Measurements from ENCODE around the gene STON2.

Gene STON2

DNA sequence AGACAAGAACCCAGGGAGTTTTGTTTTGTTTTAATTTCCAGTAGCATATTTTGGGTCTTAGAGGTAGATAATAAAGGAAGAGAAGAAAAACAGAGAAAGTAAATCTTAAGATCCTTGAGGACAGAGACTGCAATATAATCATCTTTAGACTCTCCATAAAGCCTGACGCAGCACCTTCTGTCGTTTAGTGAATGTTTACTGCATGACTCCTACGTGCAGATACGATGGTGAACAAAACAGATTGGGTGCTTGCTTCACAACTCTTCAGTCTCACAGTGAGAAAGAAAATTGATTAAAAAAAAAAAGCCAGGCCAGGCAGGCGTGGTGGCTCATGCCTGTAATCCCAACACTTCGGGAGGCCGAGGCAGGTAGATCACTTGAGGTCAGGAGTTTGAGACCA, 86.9 kb downstream of the STON2 start:
- no peaks in the 10 kb centered on the region for H3K9me3 Mint-ChIP-seq
- ATAC-seq (replicated peaks; ENCODE audit: extremely low read depth, poor library complexity, severe bottlenecking): no peak
- no peaks in the 10 kb centered on the region for H3K4me1 Mint-ChIP-seq
- H3K36me3 Mint-ChIP-seq (ENCODE audit: insufficient read depth): peaks cover 3% of the 10 kb centered on the region
- peaks cover 34% of the 10 kb centered on the region for H3K27me3 Mint-ChIP-seq
- DNase-seq (ENCODE audit: low spot score in 2 of 2): no peak
- H3K27ac Mint-ChIP-seq (ENCODE audit: low read depth): no peak overlapping the region
- H3K4me3 Mint-ChIP-seq: no peak overlapping the region

DNA sequence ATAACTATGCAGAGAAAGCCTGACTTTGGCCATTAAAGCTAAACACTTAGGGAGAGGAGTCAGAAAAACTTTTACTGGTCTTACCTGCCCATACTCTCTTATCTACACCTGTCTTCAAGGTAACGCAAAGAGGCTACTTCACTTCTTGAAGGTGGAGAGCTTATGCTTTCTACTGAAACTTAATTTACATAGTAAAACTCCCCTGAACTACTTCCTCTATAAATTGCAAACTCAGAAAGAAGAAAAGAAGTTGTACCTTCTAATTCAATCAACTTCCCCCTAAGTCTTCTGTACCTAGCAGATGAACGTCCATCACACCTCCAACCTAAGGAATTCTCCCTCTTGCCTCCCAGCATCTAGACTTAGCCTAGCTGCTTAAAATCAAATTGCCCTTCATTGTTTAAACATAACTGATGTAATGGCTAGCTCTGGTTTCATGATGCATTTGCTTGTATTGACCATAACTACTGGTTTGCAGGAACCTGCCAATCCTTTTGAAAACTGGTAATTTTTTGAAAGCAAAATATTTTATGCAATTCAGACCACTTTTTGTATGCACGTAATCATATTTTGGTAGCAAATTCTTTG, 87.7 kb downstream of the STON2 start:
- H3K9me3 Mint-ChIP-seq: no peaks in the 10 kb centered on the region
- H3K4me3 Mint-ChIP-seq: no peak overlapping the region

DNA sequence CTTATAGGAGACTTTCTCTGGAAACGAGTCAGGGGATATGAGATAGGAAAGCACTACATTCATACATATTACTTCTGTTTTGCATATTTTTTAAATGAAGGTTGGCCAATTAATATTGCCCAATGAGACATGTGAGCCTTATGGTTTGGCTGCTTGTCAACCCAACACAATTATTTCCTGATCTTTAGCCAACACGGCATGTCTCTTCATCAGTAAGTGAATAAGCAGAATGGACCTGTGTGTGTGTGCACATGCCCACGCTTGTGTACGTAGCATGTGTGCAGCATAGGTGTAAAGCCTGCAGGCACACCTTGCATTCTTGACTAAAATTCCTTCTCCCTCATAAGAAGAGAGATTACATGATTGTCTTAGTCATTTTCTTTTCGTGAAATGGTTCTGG, 88.3 kb downstream of the STON2 start:
- H3K27ac Mint-ChIP-seq (ENCODE audit: low read depth): no peak overlapping the region
- H3K4me3 Mint-ChIP-seq: no peak overlapping the region
- H3K27me3 Mint-ChIP-seq: peaks cover 34% of the 10 kb centered on the region

More for the DNA sequence above, 87.7 kb downstream of the STON2 start:
- H3K27me3 Mint-ChIP-seq: peaks cover 34% of the 10 kb centered on the region
- no peak overlapping the region for H3K27ac Mint-ChIP-seq (ENCODE audit: low read depth)
- H3K4me1 Mint-ChIP-seq: no peaks in the 10 kb centered on the region
- H3K36me3 Mint-ChIP-seq (ENCODE audit: insufficient read depth): peaks cover 3% of the 10 kb centered on the region
- no peak for DNase-seq (ENCODE audit: low spot score in 2 of 2)
- no peak for ATAC-seq (replicated peaks; ENCODE audit: extremely low read depth, poor library complexity, severe bottlenecking)

DNA sequence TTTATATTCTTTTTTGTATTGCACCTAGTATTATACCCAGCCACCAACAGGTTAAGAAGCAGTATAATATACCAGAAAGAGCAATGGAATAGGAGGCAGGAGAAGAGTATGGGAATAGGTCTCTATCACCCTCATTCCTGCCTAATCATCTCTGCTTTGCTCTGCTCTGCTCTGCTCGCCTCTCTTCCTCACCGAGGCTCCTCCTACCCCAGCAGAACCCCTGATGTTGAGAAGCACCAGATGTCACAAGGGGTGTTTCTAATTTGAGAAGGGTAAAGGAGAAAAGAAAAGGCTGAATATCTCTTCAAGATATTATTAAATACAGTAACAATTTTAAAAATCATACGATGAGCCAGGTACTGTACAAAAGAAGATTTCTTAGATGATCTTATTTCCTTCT, 89.0 kb downstream of the STON2 start:
- Mint-ChIP-seq H3K27ac (ENCODE audit: low read depth) (no peak overlapping the region), H3K4me3 (no peak overlapping the region), H3K4me1 (no peaks in the 10 kb centered on the region), H3K27me3 (peaks cover 34% of the 10 kb centered on the region), H3K36me3 (ENCODE audit: insufficient read depth) (no peaks in the 10 kb centered on the region), H3K9me3 (no peaks in the 10 kb centered on the region)
- no peak for ATAC-seq (replicated peaks; ENCODE audit: extremely low read depth, poor library complexity, severe bottlenecking)
- DNase-seq (ENCODE audit: low spot score in 2 of 2): no peak

More for the DNA sequence above, 88.3 kb downstream of the STON2 start:
- no peaks in the 10 kb centered on the region for H3K4me1 Mint-ChIP-seq
- DNase-seq (ENCODE audit: low spot score in 2 of 2) (no peak), ATAC-seq (replicated peaks; ENCODE audit: extremely low read depth, poor library complexity, severe bottlenecking) (no peak)
- H3K9me3 Mint-ChIP-seq: no peaks in the 10 kb centered on the region
- peaks cover 3% of the 10 kb centered on the region for H3K36me3 Mint-ChIP-seq (ENCODE audit: insufficient read depth)

DNA sequence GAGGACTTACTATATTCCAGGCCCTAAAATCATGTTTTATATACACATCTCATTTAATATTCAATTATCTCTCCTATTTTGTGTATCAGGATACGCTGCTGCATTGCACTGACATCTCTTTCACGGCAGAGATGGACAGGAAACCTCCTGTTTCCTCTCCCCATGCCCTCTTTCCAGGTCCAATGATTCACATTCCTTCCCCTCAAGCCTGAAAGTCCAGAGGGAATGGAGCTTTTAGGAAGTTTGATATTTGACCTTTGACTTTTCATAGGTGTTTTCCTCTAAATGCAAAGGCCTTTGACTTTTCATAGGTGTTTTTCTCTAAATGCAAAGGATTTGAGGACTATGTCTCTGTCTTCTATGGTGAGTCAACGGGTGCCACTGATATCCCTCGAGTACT, 89.5 kb downstream of the STON2 start:
- ATAC-seq (replicated peaks; ENCODE audit: extremely low read depth, poor library complexity, severe bottlenecking): no peak
- no peaks in the 10 kb centered on the region for H3K36me3 Mint-ChIP-seq (ENCODE audit: insufficient read depth)
- no peak overlapping the region for H3K4me3 Mint-ChIP-seq
- DNase-seq (ENCODE audit: low spot score in 2 of 2): no peak
- H3K27ac Mint-ChIP-seq (ENCODE audit: low read depth): no peak overlapping the region
- H3K4me1 Mint-ChIP-seq: no peaks in the 10 kb centered on the region
- no peaks in the 10 kb centered on the region for H3K9me3 Mint-ChIP-seq
- H3K27me3 Mint-ChIP-seq: peaks cover 34% of the 10 kb centered on the region

DNA sequence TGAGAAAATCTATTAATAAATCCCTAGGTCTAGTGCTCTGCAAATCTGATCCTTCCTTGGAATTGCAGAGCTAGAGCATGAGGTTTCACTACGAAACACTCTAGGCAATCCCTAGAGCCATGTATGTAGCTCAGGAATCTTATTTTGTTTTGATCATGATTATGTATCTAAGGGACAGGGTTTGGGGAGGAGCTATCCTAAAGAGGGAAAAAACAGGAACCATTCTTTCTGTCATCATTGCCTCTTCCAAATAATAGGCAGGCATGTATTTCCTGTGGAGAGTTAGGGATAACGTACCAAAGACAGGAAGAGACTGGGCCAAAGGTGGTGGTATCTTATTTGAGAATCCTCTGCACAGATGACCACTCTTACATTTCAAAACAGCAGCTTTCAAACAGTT, 90.6 kb downstream of the STON2 start:
- ATAC-seq (replicated peaks; ENCODE audit: extremely low read depth, poor library complexity, severe bottlenecking) (no peak), DNase-seq (ENCODE audit: low spot score in 2 of 2) (no peak)
- Mint-ChIP-seq H3K9me3 (no peaks in the 10 kb centered on the region), H3K4me3 (no peak overlapping the region), H3K4me1 (no peaks in the 10 kb centered on the region), H3K27me3 (peaks cover 34% of the 10 kb centered on the region), H3K36me3 (ENCODE audit: insufficient read depth) (no peaks in the 10 kb centered on the region), H3K27ac (ENCODE audit: low read depth) (no peak overlapping the region)

DNA sequence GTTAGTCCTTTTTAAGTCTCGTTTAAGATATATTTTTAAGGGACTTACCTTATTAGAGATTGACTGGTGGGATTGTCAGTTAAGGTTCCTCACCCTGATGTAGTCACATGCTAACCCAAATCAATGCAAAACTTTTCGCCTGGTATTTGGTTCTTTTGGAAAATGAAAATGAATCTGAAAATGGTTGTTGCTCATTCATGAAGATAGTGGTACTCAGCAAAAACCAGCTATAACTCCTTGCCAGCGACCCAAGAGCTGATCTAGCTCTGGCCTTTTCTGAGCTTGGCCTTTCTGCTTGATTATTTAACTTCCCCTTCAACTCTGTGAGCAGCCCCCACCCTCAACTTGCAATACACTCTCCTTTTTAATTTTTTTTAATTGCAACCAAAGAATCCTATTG, 94.4 kb downstream of the STON2 start:
- Mint-ChIP-seq H3K27ac (ENCODE audit: low read depth) (no peak overlapping the region), H3K4me3 (no peak overlapping the region), H3K27me3 (peaks cover 6% of the 10 kb centered on the region), H3K9me3 (no peaks in the 10 kb centered on the region), H3K36me3 (ENCODE audit: insufficient read depth) (no peaks in the 10 kb centered on the region), H3K4me1 (no peaks in the 10 kb centered on the region)
- no peak for ATAC-seq (replicated peaks; ENCODE audit: extremely low read depth, poor library complexity, severe bottlenecking)
- no peak for DNase-seq (ENCODE audit: low spot score in 2 of 2)

DNA sequence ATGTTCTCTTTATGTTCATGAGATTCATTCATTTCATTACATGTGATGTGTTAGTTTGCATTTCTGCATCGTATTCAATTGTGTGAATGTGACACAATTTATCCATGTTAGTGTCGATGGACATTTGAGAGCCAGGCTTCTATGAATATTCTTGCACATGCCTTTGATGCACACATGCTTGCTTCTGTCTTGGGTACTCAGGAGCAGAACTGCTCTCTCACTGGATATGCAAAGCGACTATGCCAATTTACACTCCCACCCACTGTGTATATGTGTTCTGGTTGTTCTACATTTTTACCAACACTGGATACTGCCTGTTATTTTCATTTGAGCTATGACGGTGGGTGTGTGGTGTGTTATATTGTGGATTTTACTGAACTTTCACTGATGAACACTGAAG, 95.1 kb downstream of the STON2 start:
- Mint-ChIP-seq H3K27me3 (no peaks in the 10 kb centered on the region), H3K4me1 (no peaks in the 10 kb centered on the region), H3K36me3 (ENCODE audit: insufficient read depth) (no peaks in the 10 kb centered on the region), H3K4me3 (no peak overlapping the region), H3K9me3 (no peaks in the 10 kb centered on the region), H3K27ac (ENCODE audit: low read depth) (no peak overlapping the region)
- ATAC-seq (replicated peaks; ENCODE audit: extremely low read depth, poor library complexity, severe bottlenecking): no peak
- no peak for DNase-seq (ENCODE audit: low spot score in 2 of 2)

DNA sequence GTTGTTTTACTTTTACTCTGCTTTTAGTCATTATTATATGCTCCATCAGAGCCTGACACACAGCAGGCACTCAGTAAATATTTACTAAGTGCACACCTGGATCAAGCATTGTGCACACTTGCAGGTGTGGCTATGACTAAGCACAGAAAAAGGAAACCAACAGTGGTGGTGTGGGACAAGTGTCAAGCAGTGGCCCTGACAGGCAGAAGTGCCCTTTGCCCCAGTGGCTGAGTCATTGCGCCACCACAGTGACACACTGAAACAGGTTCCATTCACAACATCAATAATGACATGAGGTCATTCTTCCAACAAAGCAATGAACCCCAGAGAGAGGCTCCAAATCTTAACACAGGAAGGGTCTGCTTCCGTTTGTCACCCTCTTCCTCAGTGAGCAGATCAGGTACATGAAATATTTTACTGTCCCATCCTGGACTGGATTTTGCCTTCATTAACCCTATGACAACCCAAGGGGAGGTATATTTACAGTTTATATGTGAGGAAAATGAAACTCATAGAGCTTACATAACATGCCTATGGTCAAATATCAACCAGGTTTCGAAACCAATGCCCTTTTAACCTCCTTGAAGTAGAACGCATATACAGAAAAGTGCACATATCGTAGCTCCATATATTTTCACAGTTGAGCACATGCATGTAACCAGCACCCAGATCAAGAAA, 96.7 kb downstream of the STON2 start:
- Mint-ChIP-seq H3K4me1 (no peaks in the 10 kb centered on the region), H3K36me3 (ENCODE audit: insufficient read depth) (no peaks in the 10 kb centered on the region), H3K27ac (ENCODE audit: low read depth) (no peak overlapping the region), H3K9me3 (no peaks in the 10 kb centered on the region), H3K4me3 (no peak overlapping the region), H3K27me3 (no peaks in the 10 kb centered on the region)
- no peak for DNase-seq (ENCODE audit: low spot score in 2 of 2)
- peak; percentile 43 for ATAC-seq (replicated peaks; ENCODE audit: extremely low read depth, poor library complexity, severe bottlenecking)

DNA sequence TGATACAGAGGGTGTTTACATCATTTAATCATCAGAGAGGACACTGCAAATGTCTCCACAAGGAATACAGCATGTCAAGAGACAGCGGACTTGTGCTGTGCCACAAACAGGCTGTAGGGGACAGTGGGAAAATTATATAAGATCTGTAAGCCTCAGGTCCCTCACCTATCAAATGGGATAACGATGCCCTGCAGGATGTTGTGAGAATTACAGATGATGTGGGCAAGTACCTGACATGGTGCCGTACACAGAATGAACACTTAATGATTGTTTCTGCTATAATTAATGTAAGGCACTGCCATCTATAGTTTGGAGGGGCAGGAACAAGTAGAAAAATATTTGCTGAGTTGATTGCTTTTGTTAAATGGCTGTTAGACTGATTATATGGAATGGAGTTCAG, 97.5 kb downstream of the STON2 start:
- Mint-ChIP-seq H3K27me3 (no peaks in the 10 kb centered on the region), H3K9me3 (no peaks in the 10 kb centered on the region), H3K36me3 (ENCODE audit: insufficient read depth) (no peaks in the 10 kb centered on the region), H3K4me1 (no peaks in the 10 kb centered on the region), H3K27ac (ENCODE audit: low read depth) (no peak overlapping the region), H3K4me3 (no peak overlapping the region)
- no peak for ATAC-seq (replicated peaks; ENCODE audit: extremely low read depth, poor library complexity, severe bottlenecking)
- DNase-seq (ENCODE audit: low spot score in 2 of 2): no peak

DNA sequence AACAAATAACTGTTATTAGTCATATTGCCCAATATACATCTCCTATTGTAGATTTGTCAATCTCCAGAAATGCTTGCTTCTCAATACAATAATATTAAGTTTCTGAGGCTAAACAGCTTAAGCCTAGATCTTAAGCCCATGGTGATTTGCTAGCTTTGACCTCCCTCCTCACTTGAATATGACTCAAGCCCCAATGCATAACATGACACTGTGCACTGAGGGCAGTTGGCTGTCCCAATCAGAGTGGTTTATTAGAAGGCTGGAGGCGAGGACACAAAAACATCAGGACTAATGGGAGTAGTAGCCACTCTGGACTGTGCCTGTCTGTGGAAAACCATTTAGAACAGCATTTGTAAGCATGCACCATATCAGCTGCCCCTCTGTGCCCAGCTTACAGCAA, 98.3 kb downstream of the STON2 start:
- H3K27me3 Mint-ChIP-seq: no peaks in the 10 kb centered on the region
- DNase-seq (ENCODE audit: low spot score in 2 of 2): no peak
- H3K9me3 Mint-ChIP-seq: no peaks in the 10 kb centered on the region
- no peak for ATAC-seq (replicated peaks; ENCODE audit: extremely low read depth, poor library complexity, severe bottlenecking)
- H3K36me3 Mint-ChIP-seq (ENCODE audit: insufficient read depth): no peaks in the 10 kb centered on the region
- no peaks in the 10 kb centered on the region for H3K4me1 Mint-ChIP-seq
- H3K4me3 Mint-ChIP-seq: no peak overlapping the region
- no peak overlapping the region for H3K27ac Mint-ChIP-seq (ENCODE audit: low read depth)

DNA sequence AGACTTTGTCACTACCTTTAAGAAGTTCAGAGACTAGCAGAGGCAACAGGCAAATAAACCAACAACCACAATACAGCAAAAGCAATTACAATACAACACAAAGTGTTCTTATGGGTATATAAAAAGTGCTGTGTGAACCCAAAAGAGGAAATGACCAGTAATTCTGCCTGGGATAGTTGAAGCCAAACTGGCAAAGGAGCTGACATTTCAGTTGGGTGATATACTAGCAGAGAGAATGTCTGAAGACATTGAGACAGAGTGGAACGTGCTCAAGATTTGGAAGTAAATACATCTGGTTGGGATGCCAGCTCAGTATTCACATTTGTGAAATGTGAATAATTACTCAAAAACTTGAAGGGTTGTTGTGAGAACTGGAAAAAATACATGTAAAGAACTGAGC, 98.8 kb downstream of the STON2 start:
- Mint-ChIP-seq H3K9me3 (no peaks in the 10 kb centered on the region), H3K27me3 (no peaks in the 10 kb centered on the region), H3K36me3 (ENCODE audit: insufficient read depth) (no peaks in the 10 kb centered on the region), H3K4me1 (no peaks in the 10 kb centered on the region), H3K27ac (ENCODE audit: low read depth) (no peak overlapping the region), H3K4me3 (no peak overlapping the region)
- ATAC-seq (replicated peaks; ENCODE audit: extremely low read depth, poor library complexity, severe bottlenecking) (no peak), DNase-seq (ENCODE audit: low spot score in 2 of 2) (no peak)

DNA sequence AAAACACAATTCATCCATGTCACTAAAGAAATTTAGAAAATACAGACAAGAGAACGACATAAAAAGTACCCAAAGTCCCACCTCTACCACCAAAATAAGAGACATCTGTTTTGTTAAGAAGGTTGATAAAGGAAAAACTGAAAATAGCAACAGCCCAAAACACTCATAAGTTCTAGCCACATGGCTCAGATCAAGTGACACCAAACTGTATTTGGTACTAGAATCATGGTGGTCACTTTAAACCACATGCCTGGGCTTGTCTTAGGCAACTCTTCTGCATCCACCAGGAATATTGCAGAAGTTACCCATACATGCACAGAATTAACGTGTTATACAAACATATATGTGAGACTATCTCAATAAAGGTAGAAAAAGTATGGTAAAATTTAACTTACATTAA, 101.2 kb downstream of the STON2 start:
- no peaks in the 10 kb centered on the region for H3K36me3 Mint-ChIP-seq (ENCODE audit: insufficient read depth)
- no peak overlapping the region for H3K4me3 Mint-ChIP-seq
- peaks cover 1% of the 10 kb centered on the region for H3K27me3 Mint-ChIP-seq
- H3K4me1 Mint-ChIP-seq: no peaks in the 10 kb centered on the region
- H3K9me3 Mint-ChIP-seq: no peaks in the 10 kb centered on the region
- DNase-seq (ENCODE audit: low spot score in 2 of 2): no peak
- H3K27ac Mint-ChIP-seq (ENCODE audit: low read depth): no peak overlapping the region
- no peak for ATAC-seq (replicated peaks; ENCODE audit: extremely low read depth, poor library complexity, severe bottlenecking)

Measured in central memory CD8-positive, alpha-beta T cell (primary cell).